GM19238 (cell line): ENCODE data around the gene SYT13.
"Not testable (repeated sequence)": the region's sequence is repeated elsewhere in the genome, so short reads cannot be mapped to it uniquely, and the experiment has no call there.

Experiments
- DNase-seq: peaks from one replicate; pipeline ENCODE4 v3.0.0; 2011; ENCODE audit warnings: low spot score; ENCODE audit not compliant: insufficient read length

SYT13 gene

DNA sequence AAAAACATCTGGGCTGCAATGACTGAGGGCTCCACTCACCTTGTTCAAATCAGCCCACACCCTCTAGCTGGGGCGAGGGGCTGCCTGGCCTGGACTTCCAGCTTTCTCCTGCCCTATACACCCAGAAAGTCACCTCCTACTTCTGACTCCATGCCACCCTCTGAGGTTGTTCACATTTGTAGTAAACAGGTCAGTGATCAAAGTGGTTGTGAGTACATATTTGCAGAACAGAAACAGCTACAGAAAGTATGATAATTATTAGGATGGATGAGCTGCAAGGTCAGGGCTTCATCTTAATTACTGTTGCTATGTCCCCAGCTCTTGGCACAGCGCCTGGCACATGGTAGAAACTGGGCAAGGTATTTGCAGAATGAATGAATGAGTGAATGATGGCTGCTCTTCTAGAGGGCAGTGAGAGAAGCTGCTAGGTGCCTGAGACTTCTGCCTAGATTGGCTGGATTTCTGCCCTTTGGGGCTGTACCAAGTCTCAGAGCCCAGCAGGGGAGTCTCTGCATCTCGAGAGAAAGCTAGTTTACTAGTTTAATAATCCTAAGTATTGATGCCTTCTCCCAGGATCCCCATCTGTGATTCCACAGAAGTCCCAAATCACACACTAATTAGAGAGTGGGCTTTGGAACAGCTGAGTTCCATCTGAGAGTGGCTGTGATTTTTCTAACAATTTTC is 36.0 kb downstream of the SYT13 start:
- no peak for DNase-seq

DNA sequence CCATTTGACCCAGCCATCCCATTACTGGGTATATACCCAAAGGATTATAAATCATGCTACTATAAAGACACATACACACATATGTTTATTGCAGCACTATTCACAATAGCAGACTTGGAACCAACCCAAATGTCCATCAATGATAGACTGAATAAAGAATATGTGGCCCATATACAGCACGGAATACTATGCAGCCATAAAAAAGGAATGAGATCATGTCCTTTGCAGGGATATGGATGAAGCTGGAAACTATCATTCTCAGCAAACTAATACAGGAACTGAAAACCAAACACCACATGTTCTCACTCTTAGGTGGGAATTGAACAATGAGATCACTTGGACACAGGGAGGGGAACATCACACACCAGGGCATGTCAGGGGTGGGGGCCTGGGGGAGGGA is 36.8 kb downstream of the SYT13 start:
- DNase-seq, result not testable (repeated sequence)

DNA sequence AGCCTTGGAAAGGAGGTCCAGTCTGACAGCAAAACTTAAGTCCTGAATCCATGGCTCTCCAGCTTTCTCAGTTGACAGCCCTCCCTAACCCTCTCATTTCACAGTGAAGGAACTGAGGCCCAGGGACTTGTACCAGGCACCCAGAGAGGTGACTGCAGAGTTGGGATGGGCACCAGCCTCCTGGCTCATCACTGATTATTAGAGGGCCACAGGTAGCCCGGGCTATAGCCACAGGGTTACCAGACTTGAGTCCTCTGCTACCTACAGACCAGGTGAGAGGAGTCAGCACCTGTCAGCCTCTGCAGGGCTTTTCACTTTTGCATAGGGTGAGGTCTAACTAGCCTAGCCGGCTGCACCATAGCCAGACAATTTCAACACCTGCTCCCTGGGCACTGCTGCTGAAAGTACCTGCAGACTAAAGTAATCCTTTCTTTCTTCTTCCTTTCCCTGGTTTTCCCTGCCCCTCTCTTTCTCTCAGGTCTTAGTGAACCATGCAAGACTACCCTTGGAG is 37.6 kb downstream of the SYT13 start:
- no peak for DNase-seq

DNA sequence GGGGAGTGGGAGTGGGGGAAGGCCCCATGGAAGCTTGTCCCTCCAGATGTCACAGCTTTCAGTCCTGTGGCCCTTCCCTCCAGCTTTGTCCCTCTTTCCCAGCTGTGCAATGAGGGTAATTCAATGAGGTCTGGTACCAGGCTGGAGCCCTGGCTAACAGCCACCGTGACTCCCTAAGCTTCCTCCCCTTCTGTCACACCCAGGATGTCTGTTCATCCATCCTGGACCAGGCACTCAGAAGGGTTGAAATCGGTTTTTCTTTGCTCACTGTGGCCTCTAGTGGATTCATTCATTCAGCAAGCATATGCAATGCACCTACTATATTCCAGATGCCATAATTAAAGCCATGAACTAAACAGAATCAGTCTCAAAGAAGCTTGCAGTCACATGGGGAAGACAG is 38.7 kb downstream of the SYT13 start:
- DNase-seq, result no peak

DNA sequence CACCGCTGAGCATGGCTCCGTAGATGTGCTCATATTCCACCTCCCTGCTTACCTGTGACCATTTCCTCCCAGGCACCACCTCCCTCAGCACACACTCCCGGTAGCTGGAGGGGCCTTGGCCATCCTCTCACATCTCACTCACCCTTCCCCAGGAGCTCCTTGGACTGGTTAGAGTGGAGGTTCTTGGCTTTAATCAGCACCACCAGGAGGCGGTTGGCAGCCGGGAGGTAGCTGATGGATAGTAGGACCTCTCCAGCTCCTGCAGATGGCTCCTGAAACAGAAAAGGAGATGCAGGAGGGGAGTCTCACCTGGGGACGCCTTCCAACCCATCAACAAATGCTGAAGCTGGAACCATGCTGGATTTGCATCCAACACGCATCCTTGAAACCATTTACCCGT is 39.9 kb downstream of the SYT13 start:
- DNase-seq, result no peak

DNA sequence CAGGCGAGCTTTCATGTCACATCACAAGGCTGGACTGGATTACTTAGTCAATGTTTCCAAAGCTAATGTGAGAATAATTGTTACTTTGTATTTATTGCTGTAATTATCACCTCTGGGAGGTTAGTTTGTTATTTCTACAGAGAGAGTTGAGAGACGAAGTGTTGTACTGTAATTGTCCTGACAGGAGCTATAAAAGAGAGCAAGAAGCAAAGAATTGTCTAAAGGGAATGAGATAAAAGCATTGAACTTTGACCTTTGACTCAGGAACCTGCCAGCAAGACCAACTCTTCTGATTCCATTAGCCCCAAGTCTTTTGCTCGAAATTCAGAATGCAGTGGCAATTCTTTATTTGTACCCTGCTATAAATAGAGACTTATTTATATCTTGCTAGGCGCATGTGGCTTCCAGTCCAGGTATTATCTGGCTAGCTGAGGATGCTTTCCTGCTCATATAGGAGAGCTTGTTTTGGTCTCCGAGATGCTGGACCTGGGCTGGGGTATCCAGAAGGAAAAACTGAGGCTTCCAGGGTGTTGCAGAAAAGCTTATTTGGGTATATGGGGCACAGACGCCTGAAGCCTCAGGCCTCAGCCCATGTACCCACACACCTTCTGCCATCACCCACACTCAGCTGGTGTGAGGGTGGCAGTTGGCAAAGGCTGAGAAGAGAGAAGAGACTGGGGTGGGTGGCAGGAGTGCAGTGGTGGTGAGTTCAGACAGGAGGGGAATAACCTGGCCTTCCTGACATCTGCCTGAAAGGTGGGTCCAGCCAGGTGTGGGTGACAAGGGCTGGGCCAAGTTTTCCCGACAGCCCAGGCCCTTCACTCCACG is 40.7 kb downstream of the SYT13 start:
- no peak for DNase-seq

DNA sequence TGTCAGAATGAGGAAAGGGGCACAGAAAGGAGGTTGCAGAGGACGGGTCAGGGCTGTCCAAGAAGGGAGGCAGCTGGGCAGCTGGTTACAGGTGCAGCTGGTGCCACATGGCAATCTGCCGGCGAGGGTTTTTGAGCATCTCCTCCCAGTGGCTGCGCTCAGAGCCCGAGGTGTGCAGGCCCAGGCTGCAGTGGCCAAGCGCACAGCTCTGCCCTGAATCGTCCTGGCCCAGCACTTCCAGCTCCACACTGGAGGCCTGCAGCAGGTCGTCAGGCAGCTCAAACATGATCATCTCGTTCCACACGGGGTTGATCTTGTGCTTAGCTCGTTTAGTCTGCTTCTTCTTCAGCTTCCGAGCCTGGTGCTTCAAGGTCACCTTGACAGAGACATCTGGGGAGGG is 42.2 kb downstream of the SYT13 start:
- DNase-seq, result no peak

DNA sequence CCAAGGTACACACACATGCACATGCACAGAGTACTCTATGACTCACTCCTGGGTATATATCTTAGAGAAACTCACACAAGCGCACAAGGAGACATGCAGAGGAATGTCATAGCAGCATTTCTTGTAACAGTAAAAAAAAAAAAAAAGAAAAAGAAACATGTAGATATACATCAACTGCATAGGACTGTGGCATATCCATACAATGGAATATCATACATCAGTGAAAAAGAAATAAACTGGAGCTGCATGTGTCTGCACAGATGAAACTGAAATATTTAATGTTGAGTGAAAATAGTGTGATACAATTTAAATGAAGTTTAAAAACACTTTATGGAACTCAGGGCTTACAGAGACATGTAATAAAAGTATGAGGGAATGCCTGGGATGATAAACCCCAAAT is 46.4 kb downstream of the SYT13 start:
- no peak for DNase-seq

DNA sequence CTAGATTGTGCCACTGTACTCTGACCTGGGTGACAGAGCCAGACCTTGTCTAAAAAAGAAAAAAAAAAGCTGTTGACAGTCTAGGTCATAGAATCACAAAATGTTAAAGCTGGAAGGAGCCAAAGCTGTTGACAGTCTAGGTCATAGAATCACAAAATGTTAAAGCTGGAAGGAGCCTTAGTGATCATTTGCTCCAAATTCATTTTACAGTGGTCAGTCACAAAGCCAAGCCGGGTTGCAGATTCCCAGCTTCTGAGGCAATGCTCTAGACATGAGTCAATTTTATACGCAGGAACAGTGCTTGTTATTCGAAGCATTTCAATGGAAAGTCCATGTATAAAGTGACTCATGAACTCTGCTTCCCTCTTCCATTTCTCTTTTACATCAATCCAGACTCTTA is 47.4 kb downstream of the SYT13 start:
- DNase-seq, result no peak

DNA sequence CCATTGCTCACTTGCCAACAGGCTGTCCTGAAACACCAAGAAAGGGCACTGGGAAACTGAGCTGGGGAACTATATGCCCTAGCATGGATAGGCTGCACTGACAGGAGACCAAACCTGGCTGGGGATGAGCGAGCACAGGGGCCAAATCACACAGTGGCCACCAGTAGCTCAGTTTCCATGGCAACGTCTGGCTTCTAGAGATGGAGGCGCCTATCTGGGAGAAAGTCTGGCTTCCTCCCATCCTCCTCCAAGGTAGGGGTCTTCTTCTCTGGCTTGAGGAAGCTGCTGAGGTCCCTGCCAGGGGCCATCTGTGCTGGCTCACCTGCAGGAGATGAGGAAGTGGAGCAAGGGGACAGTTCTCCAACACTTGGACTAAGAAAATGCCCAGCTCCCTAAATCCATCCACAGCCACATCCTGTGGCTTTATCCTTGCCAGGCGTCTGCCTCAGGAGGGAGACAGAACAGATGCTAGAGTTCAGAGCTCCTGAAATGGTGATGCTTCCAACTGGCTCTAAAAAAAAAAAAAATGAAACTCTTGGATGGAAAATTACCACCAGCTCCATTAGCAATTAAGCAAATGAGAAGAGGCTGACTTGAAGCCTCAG is 48.3 kb downstream of the SYT13 start:
- no peak for DNase-seq

DNA sequence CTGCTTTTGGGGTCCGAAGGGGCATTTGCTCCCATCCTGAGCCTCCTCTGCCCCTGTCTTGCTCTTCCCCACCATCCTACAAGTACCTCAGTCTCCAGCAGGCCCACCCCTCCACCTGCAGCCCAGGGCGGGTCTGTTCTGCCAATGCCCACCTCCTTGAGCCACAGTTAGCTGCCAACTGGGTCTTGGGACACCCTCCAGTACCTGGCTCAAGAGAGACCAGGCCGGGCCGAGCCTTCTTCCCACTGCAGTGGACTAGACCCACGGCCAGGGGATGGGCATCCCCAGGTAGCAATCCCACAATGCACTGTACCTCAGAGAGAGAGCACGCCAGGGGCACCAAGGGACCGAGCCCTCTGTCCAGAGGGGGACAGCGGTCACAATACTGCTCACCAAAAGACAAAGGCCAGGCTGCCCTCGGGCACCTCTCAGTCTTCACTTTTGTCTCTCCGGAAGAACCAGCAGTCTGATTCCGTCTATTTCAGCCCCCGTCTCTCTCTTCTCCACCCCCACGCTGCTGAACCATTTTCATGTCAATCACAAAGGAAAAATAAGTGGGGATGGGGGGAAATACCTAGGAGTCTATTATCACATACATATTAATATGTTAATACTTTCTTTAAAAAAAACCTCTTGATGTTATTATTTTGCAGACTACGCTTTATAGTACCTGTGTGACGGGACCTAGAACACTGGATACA is 51.7 kb downstream of the SYT13 start:
- DNase-seq, result no peak

DNA sequence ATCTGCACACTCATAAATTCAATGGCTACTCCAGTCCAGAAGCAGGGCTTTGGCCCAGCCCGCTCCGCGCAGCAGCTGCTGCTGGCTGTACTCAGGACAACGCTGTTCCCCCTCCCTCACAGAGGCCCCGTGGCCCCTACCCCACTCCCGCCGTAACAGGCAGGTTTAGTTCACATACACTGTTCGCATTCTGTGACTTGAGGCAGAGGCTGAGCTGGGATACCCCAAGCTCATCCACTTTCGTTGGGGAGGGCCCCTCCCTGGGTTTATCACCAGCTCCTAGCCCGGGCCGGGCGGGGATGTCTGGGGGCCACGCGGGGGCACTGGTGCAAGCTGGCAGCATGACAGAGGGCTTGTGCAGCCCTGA is 52.4 kb downstream of the SYT13 start:
- no peak for DNase-seq

DNA sequence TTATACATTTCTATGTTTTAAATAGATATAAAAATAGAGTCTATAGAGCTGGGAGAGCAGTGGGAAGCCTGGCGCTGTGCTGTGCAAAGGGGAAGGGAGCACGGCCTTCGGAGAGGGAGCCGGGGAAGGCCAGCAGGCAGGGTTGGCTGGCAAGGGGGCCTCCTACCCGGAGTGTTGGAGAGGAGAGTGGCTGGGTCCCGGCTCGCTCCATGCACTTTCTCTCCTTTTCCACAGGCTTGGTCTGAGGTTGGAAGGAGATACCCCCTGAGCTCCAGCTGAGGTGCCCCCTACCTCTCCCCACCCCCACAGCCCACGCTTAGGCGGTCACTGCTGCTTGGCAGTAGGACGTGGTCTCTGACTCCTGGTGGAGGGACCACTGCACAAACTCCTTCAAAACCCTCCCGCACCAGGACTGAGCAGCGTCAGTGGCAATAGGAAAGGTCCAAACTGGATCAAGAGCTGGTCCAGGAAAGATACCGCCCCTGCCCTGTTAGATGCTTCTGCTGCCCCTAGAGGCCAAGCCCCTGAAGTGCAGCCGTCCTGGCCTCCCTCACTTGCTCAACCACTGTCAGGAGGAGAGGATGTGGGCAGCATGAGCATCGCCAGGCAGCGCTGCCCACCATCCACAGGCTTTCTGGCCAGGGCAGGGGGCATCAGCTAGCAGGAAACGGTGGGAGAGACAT is 52.9 kb downstream of the SYT13 start:
- DNase-seq, result peak; percentile 79

DNA sequence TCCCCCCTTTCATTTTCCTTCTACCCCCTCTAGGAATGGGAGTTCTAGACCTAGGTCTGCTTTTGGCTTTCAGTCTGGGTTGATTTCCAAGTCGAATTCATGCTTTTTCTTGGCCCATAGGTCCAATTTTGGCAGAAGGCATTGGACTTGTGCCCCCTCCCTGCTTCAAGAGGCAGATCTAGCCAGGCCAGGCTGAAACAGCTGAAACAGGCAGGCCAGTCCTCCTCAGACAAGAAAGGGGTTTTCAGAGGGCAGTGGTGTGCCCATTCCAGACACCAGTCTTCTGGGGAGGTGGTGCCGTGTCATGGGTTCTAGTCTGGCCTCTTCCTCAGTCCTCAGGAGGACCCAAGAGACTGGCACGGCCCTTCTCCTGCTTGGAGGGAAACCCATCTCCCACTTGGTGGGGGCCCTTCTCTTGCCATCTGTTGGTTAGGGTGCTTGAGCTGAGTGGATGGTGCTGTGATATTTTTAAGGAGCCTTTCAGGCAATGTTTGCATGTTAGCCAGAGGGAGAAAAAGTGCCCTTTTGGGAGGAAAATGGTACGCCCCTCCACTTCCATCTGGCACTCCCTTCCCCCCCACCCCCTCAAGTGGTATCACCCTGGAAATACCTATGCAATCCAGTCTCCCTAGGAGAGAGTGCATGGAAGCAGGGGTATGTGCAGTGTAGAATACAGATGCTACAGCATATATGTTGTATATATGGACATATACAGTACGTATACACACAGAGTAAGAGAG is 53.6 kb downstream of the SYT13 start:
- no peak for DNase-seq

DNA sequence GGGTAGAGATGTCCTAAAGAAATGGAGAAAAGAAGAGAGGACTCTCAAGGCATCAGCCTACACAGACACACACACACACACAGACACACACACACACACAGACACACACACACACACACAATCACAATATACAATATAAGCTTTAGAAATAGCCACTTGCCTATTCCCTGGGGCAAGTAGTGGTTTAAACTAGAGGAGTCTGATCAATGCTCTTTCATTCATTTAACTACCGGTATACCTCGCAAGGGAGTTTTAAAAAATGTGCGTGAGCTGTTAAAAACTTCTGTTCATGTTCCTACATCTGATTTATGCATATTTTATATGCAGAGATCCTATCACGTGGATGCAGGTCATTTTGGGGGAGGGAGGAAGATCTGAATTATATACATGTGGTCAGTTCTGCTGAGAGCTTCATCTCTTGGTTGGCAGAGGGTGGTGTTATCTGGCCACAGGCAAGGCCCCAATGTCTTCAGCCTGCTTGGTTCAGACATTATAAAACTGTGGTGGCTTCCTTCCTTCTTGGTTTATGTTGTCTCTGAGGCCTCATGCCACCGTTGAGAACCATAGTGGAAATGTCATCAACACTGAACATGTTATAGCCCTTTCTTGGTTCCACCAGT is 56.6 kb downstream of the SYT13 start:
- DNase-seq, result no peak

DNA sequence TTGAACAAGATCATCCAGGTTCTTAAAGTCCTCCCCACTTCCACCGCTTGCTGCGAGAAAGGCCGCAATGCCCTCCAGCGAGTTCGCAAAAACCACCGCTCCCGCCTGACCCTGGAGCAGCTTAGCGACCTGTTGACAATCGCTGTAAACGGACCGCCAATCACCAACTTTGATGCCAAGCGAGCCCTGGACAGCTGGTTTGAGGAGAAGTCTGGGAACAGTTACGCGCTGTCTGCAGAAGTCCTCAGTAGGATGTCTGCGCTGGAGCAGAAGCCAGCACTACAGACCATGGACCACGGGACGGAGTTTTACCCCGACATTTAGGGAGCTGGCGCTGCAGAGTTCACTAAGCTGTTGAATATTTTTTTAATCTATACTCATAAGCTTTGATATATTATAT is 58.3 kb downstream of the SYT13 start:
- no peak for DNase-seq

DNA sequence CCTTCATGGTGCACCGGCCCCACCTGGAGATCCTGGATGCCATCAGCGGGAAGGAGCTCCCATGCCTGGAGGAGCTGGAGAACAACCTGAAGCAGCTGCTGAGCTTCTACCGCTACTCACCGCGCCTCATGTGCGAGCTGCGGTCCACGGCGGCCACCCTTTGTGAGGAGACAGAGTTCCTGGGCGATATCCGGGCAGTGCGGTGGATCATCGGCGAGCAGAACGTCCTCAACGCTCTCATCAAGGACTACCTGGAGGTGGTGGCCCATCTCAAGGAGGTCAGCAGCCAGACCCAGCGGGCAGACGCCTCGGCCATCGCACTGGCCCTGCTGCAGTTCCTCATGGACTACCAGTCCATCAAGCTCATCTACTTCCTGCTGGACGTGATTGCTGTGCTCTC is 59.2 kb downstream of the SYT13 start:
- no peak for DNase-seq

DNA sequence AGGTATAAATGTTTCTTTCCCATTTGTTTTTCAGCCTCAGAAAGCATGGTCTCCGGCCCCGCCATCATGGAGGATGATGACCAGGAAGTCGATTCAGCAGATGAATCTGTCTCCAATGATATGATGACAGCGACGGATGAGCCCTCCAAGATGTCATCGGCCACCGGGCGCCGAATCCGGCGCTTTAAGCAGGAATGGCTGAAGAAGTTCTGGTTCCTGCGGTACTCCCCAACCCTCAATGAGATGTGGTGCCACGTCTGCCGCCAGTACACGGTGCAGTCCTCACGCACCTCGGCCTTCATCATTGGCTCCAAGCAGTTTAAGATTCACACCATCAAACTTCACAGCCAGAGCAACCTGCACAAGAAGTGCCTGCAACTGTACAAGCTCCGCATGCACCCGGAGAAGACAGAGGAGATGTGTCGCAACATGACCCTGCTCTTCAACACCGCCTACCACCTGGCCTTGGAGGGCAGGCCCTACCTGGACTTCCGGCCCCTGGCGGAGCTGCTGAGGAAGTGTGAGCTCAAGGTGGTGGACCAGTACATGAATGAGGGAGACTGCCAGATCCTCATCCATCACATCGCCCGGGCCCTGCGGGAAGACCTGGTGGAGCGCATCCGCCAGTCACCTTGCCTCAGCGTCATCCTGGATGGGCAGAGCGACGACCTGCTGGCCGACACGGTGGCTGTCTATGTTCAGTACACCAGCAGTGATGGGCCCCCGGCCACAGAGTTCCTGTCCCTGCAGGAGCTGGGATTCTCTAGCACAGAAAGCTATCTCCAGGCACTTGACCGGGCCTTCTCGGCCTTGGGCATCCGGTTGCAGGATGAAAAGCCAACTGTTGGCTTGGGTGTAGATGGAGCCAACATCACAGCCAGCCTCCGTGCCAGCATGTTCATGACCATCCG is 59.9 kb downstream of the SYT13 start:
- no peak for DNase-seq

DNA sequence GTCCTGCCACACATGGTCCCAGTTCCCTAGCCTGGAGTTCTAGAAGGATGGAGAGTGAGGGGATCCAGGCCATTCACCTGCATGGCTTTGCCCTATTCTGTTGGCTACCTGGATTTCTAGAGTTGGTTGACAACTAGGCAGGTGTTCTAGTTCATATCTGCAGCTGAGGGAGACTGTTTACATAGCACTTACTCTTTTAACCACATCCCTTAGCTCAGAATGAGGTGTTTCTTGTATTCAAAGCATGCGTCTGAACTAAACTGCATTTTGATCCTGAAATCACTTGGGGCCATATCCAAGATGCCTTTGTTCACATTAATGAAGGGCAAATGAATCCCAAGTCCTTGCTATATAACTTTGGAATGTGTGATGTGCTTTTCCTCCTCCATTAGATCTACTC is 60.9 kb downstream of the SYT13 start:
- no peak for DNase-seq
